ENCODE data around the gene ARL8A. TPM values are rescaled to one million over a fixed set of nuclear protein-coding genes. Genes with fewer than 3 reads are reported as not detected.

The ARL8A gene
- total and polyA plus RNA-seq, 4 donors = 8.4 to 25.7 (median 20.2) TPM

DNA sequence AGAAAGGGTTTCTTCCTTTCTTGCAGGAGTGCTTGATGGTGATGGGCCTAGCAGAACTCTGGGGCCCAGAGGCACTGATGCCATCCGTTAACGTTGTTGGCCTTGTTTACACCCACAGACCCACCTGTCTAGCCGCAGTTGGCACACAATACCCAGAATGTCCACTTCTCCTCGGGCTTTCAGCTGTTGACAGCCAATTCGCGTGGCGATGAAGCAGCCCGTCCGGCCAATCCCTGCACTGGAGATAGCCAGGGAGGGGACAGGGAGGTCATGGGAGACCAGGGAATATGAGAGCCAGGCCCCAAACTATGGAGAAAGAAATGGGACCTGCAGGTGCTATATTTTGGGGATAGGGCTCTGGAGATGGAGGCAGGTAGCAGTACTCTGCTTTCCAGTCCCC is 5.7 kb upstream of the ARL8A start:
- H3K9ac ChIP-seq (ENCODE audit: low read depth in 1 of 2, low read length in 2 of 2) = no peak overlapping the region
- H3K4me1 ChIP-seq (ENCODE audit: control insufficient read depth in 4 of 4, insufficient read depth in 4 of 4, low read length in 3 of 4) = peaks cover 0 to 5% (median 1%) of the 10 kb centered on the region in 4 donors
- no peaks in the 10 kb centered on the region for H3K9me3 ChIP-seq (ENCODE audit: control insufficient read depth in 4 of 4, low read length in 3 of 4)
- no peaks in the 10 kb centered on the region for H3K36me3 ChIP-seq (ENCODE audit: control insufficient read depth in 4 of 4, insufficient read depth in 3 of 4, low read depth in 1 of 4, low read length in 3 of 4)
- WGBS = 94% methylated on average over 9 of the region's 9 CpGs
- DNase-seq (ENCODE audit: low spot score) = no peak
- H3K27ac ChIP-seq (ENCODE audit: low read depth in 1 of 2, low read length in 2 of 2) = no peak overlapping the region
- TF ChIP-seq, protein P1, sequence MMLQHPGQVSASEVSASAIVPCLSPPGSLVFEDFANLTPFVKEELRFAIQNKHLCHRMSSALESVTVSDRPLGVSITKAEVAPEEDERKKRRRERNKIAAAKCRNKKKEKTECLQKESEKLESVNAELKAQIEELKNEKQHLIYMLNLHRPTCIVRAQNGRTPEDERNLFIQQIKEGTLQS (IDR thresholded peaks at IDR 0.05) = no peak
- TF ChIP-seq, protein P2, sequence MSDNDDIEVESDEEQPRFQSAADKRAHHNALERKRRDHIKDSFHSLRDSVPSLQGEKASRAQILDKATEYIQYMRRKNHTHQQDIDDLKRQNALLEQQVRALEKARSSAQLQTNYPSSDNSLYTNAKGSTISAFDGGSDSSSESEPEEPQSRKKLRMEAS (IDR thresholded peaks at IDR 0.05) = no peak
- TF ChIP-seq RAD21 (IDR thresholded peaks at IDR 0.05) = no peak
- TF ChIP-seq, protein P3, sequence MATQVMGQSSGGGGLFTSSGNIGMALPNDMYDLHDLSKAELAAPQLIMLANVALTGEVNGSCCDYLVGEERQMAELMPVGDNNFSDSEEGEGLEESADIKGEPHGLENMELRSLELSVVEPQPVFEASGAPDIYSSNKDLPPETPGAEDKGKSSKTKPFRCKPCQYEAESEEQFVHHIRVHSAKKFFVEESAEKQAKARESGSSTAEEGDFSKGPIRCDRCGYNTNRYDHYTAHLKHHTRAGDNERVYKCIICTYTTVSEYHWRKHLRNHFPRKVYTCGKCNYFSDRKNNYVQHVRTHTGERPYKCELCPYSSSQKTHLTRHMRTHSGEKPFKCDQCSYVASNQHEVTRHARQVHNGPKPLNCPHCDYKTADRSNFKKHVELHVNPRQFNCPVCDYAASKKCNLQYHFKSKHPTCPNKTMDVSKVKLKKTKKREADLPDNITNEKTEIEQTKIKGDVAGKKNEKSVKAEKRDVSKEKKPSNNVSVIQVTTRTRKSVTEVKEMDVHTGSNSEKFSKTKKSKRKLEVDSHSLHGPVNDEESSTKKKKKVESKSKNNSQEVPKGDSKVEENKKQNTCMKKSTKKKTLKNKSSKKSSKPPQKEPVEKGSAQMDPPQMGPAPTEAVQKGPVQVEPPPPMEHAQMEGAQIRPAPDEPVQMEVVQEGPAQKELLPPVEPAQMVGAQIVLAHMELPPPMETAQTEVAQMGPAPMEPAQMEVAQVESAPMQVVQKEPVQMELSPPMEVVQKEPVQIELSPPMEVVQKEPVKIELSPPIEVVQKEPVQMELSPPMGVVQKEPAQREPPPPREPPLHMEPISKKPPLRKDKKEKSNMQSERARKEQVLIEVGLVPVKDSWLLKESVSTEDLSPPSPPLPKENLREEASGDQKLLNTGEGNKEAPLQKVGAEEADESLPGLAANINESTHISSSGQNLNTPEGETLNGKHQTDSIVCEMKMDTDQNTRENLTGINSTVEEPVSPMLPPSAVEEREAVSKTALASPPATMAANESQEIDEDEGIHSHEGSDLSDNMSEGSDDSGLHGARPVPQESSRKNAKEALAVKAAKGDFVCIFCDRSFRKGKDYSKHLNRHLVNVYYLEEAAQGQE (IDR thresholded peaks at IDR 0.05) = no peak
- no peak for TF ChIP-seq FOXA2 (IDR thresholded peaks at IDR 0.05)
- H3K27me3 ChIP-seq (ENCODE audit: control insufficient read depth in 4 of 4, insufficient read depth in 4 of 4, low read length in 3 of 4) = no peaks in the 10 kb centered on the region
- no peak overlapping the region for H3K4me3 ChIP-seq (ENCODE audit: low read depth in 1 of 3, low read length in 3 of 3)

DNA sequence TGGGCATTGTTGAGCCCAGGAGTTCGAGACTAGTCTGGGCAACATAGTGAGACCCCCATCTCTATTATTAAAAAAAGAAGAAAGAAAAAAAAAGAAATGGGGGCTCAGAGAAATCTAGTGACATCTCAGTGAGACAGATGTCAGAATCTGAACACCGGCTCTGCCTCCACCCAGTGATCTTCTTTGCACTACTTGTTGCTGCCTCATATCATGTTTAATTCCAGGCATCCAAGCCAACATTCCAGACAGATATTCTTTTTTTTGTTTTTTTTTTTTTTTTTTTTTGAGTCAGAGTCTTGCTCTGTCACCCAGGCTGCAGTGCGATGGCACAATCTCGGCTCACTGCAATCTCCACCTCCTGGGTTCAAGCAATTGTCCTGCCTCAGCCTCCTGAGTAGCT is 5.0 kb upstream of the ARL8A start:
- H3K27me3 ChIP-seq (ENCODE audit: control insufficient read depth in 4 of 4, insufficient read depth in 4 of 4, low read length in 3 of 4) = no peaks in the 10 kb centered on the region
- H3K9me3 ChIP-seq (ENCODE audit: control insufficient read depth in 4 of 4, low read length in 3 of 4) = no peaks in the 10 kb centered on the region
- H3K36me3 ChIP-seq (ENCODE audit: control insufficient read depth in 4 of 4, insufficient read depth in 3 of 4, low read depth in 1 of 4, low read length in 3 of 4) = no peaks in the 10 kb centered on the region
- DNase-seq (ENCODE audit: low spot score) = no peak
- H3K4me3 ChIP-seq (ENCODE audit: low read depth in 1 of 3, low read length in 3 of 3) = no peak overlapping the region
- TF ChIP-seq YY1 (IDR thresholded peaks at IDR 0.05) (no peak), HNF4A (conservative IDR thresholded peaks at IDR 0.05) (no peak), SP1 (IDR thresholded peaks at IDR 0.05) (no peak), EGR1 (IDR thresholded peaks at IDR 0.05; ENCODE audit: low read depth in 2 of 2) (no peak), FOXA1 (IDR thresholded peaks at IDR 0.05) (no peak), FOXA2 (IDR thresholded peaks at IDR 0.05) (no peak), RXRA (IDR thresholded peaks at IDR 0.05) (no peak), HNF4G (IDR thresholded peaks at IDR 0.05) (no peak), NR2F2 (IDR thresholded peaks at IDR 0.05) (no peak)
- TF ChIP-seq, protein P1 (IDR thresholded peaks at IDR 0.05) = no peak
- TF ChIP-seq, protein P2 (IDR thresholded peaks at IDR 0.05) = no peak
- TF ChIP-seq, protein P4, sequence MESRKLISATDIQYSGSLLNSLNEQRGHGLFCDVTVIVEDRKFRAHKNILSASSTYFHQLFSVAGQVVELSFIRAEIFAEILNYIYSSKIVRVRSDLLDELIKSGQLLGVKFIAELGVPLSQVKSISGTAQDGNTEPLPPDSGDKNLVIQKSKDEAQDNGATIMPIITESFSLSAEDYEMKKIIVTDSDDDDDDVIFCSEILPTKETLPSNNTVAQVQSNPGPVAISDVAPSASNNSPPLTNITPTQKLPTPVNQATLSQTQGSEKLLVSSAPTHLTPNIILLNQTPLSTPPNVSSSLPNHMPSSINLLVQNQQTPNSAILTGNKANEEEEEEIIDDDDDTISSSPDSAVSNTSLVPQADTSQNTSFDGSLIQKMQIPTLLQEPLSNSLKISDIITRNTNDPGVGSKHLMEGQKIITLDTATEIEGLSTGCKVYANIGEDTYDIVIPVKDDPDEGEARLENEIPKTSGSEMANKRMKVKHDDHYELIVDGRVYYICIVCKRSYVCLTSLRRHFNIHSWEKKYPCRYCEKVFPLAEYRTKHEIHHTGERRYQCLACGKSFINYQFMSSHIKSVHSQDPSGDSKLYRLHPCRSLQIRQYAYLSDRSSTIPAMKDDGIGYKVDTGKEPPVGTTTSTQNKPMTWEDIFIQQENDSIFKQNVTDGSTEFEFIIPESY (IDR thresholded peaks at IDR 0.05) = no peak
- TF ChIP-seq, protein P5, sequence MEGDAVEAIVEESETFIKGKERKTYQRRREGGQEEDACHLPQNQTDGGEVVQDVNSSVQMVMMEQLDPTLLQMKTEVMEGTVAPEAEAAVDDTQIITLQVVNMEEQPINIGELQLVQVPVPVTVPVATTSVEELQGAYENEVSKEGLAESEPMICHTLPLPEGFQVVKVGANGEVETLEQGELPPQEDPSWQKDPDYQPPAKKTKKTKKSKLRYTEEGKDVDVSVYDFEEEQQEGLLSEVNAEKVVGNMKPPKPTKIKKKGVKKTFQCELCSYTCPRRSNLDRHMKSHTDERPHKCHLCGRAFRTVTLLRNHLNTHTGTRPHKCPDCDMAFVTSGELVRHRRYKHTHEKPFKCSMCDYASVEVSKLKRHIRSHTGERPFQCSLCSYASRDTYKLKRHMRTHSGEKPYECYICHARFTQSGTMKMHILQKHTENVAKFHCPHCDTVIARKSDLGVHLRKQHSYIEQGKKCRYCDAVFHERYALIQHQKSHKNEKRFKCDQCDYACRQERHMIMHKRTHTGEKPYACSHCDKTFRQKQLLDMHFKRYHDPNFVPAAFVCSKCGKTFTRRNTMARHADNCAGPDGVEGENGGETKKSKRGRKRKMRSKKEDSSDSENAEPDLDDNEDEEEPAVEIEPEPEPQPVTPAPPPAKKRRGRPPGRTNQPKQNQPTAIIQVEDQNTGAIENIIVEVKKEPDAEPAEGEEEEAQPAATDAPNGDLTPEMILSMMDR (IDR thresholded peaks at IDR 0.05; ENCODE audit: low read depth, low read length, missing input control) = no peak
- TF ChIP-seq, protein P3 (IDR thresholded peaks at IDR 0.05) = no peak
- H3K9ac ChIP-seq (ENCODE audit: low read depth in 1 of 2, low read length in 2 of 2) = no peak overlapping the region
- 96% methylated on average over 4 of the region's 4 CpGs for WGBS
- H3K4me1 ChIP-seq (ENCODE audit: control insufficient read depth in 4 of 4, insufficient read depth in 4 of 4, low read length in 3 of 4) = peaks cover 0 to 8% (median 4%) of the 10 kb centered on the region in 4 donors
- H3K27ac ChIP-seq (ENCODE audit: low read depth in 1 of 2, low read length in 2 of 2) = no peak overlapping the region
